Measurements from ENCODE around the gene ALG1. TPM values are rescaled to one million over a fixed set of nuclear protein-coding genes. Genes with fewer than 3 reads are reported as not detected.
"Not testable (repeated sequence)": the region's sequence is repeated elsewhere in the genome, so short reads cannot be mapped to it uniquely, and the experiment has no call there.

Gene ALG1
- total and polyA plus RNA-seq, 2 donors from 2014 or later, result 23.4 to 26.4 TPM

- H3K4me3 ChIP-seq (ENCODE audit: low read length in 3 of 3); H3K9ac ChIP-seq (ENCODE audit: low read length in 3 of 3); DNase-seq; FAIRE-seq; H3K4me1 ChIP-seq (ENCODE audit: control insufficient read depth in 2 of 3, insufficient read depth in 2 of 3, low read depth in 1 of 3, low read length in 3 of 3); H3K27me3 ChIP-seq (ENCODE audit: control insufficient read depth, insufficient read depth, low read length); H3K27ac ChIP-seq (ENCODE audit: low read depth in 2 of 2, low read length in 2 of 2); H3K36me3 ChIP-seq (ENCODE audit: control insufficient read depth in 2 of 3, insufficient read depth in 3 of 3, low read length in 3 of 3); intact Hi-C loops (cut with DNase I); H3K9me3 ChIP-seq (ENCODE audit: control insufficient read depth in 2 of 3, insufficient read depth in 1 of 3, low read length in 3 of 3): not testable (repeated sequence)
Measured at GRCh38 chr16:5132915-5133600, 61.4 kb downstream of the ALG1 start.

DNA sequence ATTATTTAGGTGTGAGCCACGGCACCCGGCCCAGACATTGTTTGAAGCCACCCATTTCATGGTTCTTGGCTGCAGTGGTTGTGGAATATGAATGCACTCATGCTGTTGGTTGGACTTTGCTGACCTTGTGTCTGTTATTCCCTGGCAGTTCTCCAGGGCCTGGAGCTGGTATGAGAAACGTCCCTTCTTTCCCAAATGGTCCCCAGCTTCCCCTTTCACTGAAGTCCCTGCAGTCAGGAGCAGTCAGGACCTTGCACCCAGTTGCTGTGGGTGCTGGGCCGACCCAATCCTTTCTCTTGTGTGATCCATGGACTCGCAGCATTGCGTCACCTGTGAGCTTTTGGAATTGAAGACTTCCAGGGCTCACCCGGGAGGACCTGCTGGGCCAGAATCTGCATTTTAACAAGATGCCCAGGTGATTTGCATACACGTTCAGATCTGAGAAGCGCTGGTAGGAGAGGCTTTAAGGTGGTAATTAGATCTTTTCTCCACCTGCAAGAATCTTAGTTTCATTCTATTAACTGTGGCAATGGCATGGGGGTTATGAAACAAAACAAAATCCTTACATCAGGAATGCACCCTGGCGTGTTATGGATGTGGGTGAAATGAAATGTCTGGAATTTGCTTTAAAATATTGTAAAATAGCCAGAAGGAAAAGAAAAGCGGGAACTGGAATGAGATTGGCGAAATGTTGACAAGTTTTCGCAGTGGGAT lies 63.3 kb downstream of the ALG1 start:
- H3K9me3 ChIP-seq (ENCODE audit: control insufficient read depth in 2 of 3, insufficient read depth in 1 of 3, low read length in 3 of 3); H3K27me3 ChIP-seq (ENCODE audit: control insufficient read depth, insufficient read depth, low read length); H3K27ac ChIP-seq (ENCODE audit: low read depth in 2 of 2, low read length in 2 of 2); FAIRE-seq; H3K4me1 ChIP-seq (ENCODE audit: control insufficient read depth in 2 of 3, insufficient read depth in 2 of 3, low read depth in 1 of 3, low read length in 3 of 3); H3K36me3 ChIP-seq (ENCODE audit: control insufficient read depth in 2 of 3, insufficient read depth in 3 of 3, low read length in 3 of 3); H3K9ac ChIP-seq (ENCODE audit: low read length in 3 of 3); DNase-seq; intact Hi-C loops (cut with DNase I); H3K4me3 ChIP-seq (ENCODE audit: low read length in 3 of 3): not testable (repeated sequence)

Other genes with a start within 250 kb of the ALG1 start
- 119 TPM for gene GLYR1, start 224.6 kb upstream of the ALG1 start, total RNA-seq
- gene GLYR1, start 224.6 kb upstream of the ALG1 start, polyA plus RNA-seq (ENCODE audit: insufficient read depth, low read depth, low replicate concordance), result 47.9 TPM
- gene UBN1, start 224.4 kb upstream of the ALG1 start, total RNA-seq, result 28.6 TPM
- gene UBN1, start 224.4 kb upstream of the ALG1 start, polyA plus RNA-seq (ENCODE audit: insufficient read depth, low read depth, low replicate concordance), result 6.1 TPM
- gene PPL, start 134.7 kb upstream of the ALG1 start, total RNA-seq, result 78.4 TPM
- gene PPL, start 134.7 kb upstream of the ALG1 start, polyA plus RNA-seq (ENCODE audit: insufficient read depth, low read depth, low replicate concordance), result 7.7 TPM
- gene SEC14L5, start 113.5 kb upstream of the ALG1 start, total RNA-seq, result 0.16 TPM
- 0.13 TPM for gene SEC14L5, start 113.5 kb upstream of the ALG1 start, polyA plus RNA-seq (ENCODE audit: insufficient read depth, low read depth, low replicate concordance)
- 13.8 TPM for gene NAGPA, start 37.9 kb upstream of the ALG1 start, total RNA-seq
- gene NAGPA, start 37.9 kb upstream of the ALG1 start, polyA plus RNA-seq (ENCODE audit: insufficient read depth, low read depth, low replicate concordance), result 14.5 TPM
- gene C16orf89, start 5.9 kb upstream of the ALG1 start, total RNA-seq, result 5.4 TPM
- 68.4 TPM for gene C16orf89, start 5.9 kb upstream of the ALG1 start, polyA plus RNA-seq (ENCODE audit: insufficient read depth, low read depth, low replicate concordance)
- gene EEF2KMT, start 26.0 kb downstream of the ALG1 start, total RNA-seq, result 12.8 TPM
- gene EEF2KMT, start 26.0 kb downstream of the ALG1 start, polyA plus RNA-seq (ENCODE audit: insufficient read depth, low read depth, low replicate concordance), result 11.1 TPM

Data from kidney (tissue), 11 donors.